ENCODE results near the gene ZMIZ2. TPM values are rescaled to one million over a fixed set of nuclear protein-coding genes. Genes with fewer than 3 reads are reported as not detected.

ZMIZ2 gene
- total and polyA plus RNA-seq, 9 of the 15 experiments (the other 6 are each of a cell fraction or from before 2014, with no cell fraction given), result 0.13 to 40.3 (median 4.9) TPM

GRCh38 chr7:44729949-44730590 is 18.6 kb upstream of the ZMIZ2 start:
- peak; percentile 55 for TF ChIP-seq USF2 (CRISPR knock-in tag; IDR thresholded peaks at IDR 0.05)
- no peak for TF ChIP-seq CREB3L1 (IDR thresholded peaks at IDR 0.05; ENCODE audit: borderline replicate concordance, low read depth)
- TF ChIP-seq ZNF407 (IDR thresholded peaks at IDR 0.05; ENCODE audit: low read depth), result no peak
- peak; percentile 30; the same call in 1 of the 2 replicates for TF ChIP-seq RAD51 (IDR thresholded peaks at IDR 0.05; ENCODE audit: borderline replicate concordance, low read depth)
- peak; percentile 56 for TF ChIP-seq USF1 (CRISPR knock-in tag; IDR thresholded peaks at IDR 0.05)
- Histone ChIP-seq H3K9ac (ENCODE audit: insufficient read depth in 1 of 2, low read depth in 2 of 2, low read length in 2 of 2) (peak overlapping the region in 1 of 2 experiments; percentile 74; a peak in 2 of 4 replicates), H2AFZ (ENCODE audit: low read depth, low read length) (peak overlapping the region; percentile 66), H4K20me1 (replicated peaks; ENCODE audit: control insufficient read depth, insufficient read depth, low read length) (no peaks in the 10 kb centered on the region), H3K27ac (ENCODE audit: extremely low read depth, low read depth, low read length) (no peak overlapping the region), H3K9me1 (ENCODE audit: control insufficient read depth, insufficient read depth, low read length) (no peaks in the 10 kb centered on the region), H3K4me3 (no peak overlapping the region), H3K36me3 (ENCODE audit: control insufficient read depth, insufficient read depth, low read length) (no peaks in the 10 kb centered on the region), H3K4me1 (replicated peaks in 1 of 2; ENCODE audit: control insufficient read depth in 2 of 2, insufficient read depth in 2 of 2, low read length in 2 of 2) (peaks cover 0 to 15% of the 10 kb centered on the region in 2 experiments; a peak in 4 of 5 replicates), H3K9me3 (replicated peaks; ENCODE audit: control insufficient read depth, insufficient read depth, low read depth, low read length) (no peaks in the 10 kb centered on the region), H3K79me2 (ENCODE audit: control insufficient read depth, insufficient read depth, low read length) (no peaks in the 10 kb centered on the region), H3K27me3 (ENCODE audit: control insufficient read depth in 2 of 2, insufficient read depth in 2 of 2, low read length in 2 of 2) (no peaks in the 10 kb centered on the region), H3K4me2 (ENCODE audit: insufficient read depth, low read length) (no peak overlapping the region)
- ChIA-PET POLR2A (interaction anchor here (0.6 to 0.7 kb wide), 2 partner anchors 19 to 114 kb away, joined by 3 to 4 read pairs; no protein-coding TSS in a partner anchor), CTCF (ENCODE audit: low intra/inter-chr PET ratio) (no interaction called here)
- in situ Hi-C loops (cut with MboI), result no loop called here
- ATAC-seq, result peak; percentile 38; the same call in 2 of the 3 replicates
- intact Hi-C loops (cut with micrococcal nuclease), result no loop called here
- FAIRE-seq, result no peak
- BruUV-seq (replicated peaks), result no TSS peak
- no peak for DNase-seq (ENCODE audit: extremely low read depth in 1 of 4, low spot score in 3 of 4)
- WGBS (ENCODE audit: insufficient coverage, low coverage, missing lambda C conversion rate), result 50% methylated on average over 12 of the region's 12 CpGs
